Measurements from ENCODE around the gene P4HB. TPM values are rescaled to one million over a fixed set of nuclear protein-coding genes. Genes with fewer than 3 reads are reported as not detected.

Gene P4HB
- total RNA-seq, 6 experiments from 2014 or later = 856 to 5,039 (median 1,455) TPM

DNA sequence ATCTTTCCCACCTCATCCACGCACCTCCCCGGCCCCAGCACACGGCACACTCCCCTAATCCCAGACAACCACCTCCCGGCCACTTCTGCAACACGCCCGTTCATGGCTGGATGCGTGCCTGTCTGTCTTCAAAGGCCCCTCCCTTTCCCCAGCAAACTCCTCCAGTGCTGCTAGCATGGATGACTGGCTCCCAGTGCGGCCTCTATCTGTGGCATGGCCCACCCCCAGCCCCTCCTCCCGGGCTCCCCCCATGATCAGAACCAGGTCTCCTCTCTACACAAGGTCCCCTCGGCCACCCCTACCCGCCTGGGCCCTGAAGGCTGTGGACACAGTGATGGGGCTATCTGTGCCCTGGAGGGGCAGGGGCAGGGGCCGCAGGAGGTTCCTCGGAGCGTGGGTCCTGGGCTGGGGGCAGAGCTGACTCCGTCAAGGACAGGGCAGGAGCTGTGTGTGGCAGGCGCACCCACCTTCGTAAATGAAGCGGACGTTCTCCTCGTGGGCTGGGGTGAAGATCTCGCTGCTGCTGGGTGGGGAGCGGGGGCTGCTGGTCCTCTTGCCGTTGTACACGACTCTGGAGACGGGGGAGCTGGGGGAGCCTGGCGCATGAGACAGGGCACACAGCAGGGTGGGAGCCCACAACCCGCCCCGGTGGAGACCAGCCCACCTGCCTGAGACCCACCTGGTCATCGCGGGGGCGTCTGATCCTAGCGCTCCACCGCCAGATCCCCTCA, 36.4 kb downstream of the P4HB start:
- peaks cover 2 to 20% (median 15%) of the 10 kb centered on the region in 4 donors for H3K4me1 ChIP-seq
- 92% methylated on average over 5 of the region's 33 CpGs for WGBS (ENCODE audit: insufficient coverage, low coverage, low lambda C conversion rate, missing lambda C conversion rate)
- H3K27ac ChIP-seq = no peak overlapping the region
- ATAC-seq = no peak
- H3K27me3 ChIP-seq = no peaks in the 10 kb centered on the region
- H3K36me3 ChIP-seq = no peaks in the 10 kb centered on the region
- DNase-seq = no peak
- TF ChIP-seq, protein P1, sequence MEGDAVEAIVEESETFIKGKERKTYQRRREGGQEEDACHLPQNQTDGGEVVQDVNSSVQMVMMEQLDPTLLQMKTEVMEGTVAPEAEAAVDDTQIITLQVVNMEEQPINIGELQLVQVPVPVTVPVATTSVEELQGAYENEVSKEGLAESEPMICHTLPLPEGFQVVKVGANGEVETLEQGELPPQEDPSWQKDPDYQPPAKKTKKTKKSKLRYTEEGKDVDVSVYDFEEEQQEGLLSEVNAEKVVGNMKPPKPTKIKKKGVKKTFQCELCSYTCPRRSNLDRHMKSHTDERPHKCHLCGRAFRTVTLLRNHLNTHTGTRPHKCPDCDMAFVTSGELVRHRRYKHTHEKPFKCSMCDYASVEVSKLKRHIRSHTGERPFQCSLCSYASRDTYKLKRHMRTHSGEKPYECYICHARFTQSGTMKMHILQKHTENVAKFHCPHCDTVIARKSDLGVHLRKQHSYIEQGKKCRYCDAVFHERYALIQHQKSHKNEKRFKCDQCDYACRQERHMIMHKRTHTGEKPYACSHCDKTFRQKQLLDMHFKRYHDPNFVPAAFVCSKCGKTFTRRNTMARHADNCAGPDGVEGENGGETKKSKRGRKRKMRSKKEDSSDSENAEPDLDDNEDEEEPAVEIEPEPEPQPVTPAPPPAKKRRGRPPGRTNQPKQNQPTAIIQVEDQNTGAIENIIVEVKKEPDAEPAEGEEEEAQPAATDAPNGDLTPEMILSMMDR (IDR thresholded peaks at IDR 0.05) = no peak
- TF ChIP-seq POLR2A (IDR thresholded peaks at IDR 0.05) = no peak
- no peaks in the 10 kb centered on the region for H3K9me3 ChIP-seq
- no peak overlapping the region for H3K4me3 ChIP-seq
- intact Hi-C loops (cut with DNase I) = no loop called here

DNA sequence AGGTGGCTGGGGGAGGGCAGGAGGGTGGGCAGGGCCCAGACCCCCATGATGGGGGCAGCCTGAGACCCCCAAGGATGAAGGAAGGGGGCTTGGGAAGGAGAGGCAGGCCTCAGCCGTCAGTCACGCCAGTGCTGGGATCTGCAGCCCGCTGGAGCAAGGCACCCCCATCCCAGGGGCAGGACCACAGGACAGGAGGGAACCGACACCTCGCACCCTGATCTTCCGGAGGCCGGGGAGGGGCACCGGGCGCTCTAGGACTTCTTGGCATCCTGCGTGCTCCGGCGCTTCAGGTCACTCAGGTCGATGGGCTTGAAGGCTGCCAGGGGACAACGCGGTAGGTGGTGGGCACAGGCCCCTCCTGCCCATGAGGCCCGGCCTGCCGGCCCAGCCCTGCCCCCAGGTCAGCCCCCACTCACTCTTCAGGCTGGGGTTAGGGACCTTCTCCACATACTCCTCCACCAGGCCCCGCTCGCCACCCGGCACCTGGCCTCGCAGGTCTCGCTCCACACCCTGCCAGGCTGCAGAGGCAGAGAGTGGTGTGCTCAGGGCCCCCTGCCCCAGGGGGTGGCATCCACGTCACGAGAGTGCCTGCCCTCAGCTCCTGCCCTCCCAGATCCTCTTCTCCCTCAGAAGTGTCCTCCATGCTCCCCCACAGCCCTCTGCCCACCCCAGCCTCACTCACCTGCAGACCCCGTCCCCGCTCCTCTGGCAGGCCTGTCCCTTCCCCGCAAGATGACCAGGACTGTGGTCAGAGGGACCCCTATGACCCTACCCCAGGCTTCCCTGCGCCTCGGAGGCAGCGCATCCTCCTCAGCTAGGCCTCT, 37.1 kb downstream of the P4HB start:
- TF ChIP-seq, protein P1 (IDR thresholded peaks at IDR 0.05) = no peak
- no peak for TF ChIP-seq POLR2A (IDR thresholded peaks at IDR 0.05)
- no peak for DNase-seq
- Histone ChIP-seq H3K36me3 (no peaks in the 10 kb centered on the region), H3K4me3 (no peak overlapping the region), H3K27me3 (no peaks in the 10 kb centered on the region), H3K4me1 (peaks cover 2 to 20% (median 15%) of the 10 kb centered on the region in 4 donors), H3K27ac (peak overlapping the region in 1 of 3 donors; percentile 89), H3K9me3 (no peaks in the 10 kb centered on the region)
- WGBS (ENCODE audit: insufficient coverage, low coverage, low lambda C conversion rate, missing lambda C conversion rate) = 98% methylated on average over 6 of the region's 30 CpGs
- no peak for ATAC-seq
- intact Hi-C loops (cut with DNase I) = no loop called here

DNA sequence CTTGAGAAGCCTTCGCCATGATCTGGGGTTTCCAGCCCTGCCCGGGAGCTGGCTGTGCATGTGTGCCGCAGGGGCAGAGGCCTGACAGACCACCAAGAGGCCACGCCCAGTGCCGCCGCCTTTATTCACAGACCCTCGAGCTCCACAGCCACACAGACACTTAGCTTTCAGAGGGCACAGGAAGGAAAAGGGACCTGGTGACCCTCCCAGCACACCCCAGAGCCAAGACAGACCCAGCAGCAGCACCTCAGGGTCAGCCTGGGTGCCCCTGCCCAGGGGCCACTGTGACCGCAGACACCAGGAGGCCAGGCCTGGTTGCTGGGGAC, 38.1 kb downstream of the P4HB start:
- H3K27ac ChIP-seq = peak overlapping the region; percentile 83 to 91 (median 89)
- no CpG with 5 or more reads among the region's 8 CpGs for WGBS (ENCODE audit: insufficient coverage, low coverage, low lambda C conversion rate, missing lambda C conversion rate)
- H3K27me3 ChIP-seq = no peaks in the 10 kb centered on the region
- no peak overlapping the region for H3K4me3 ChIP-seq
- no peak for DNase-seq
- no peaks in the 10 kb centered on the region for H3K36me3 ChIP-seq
- ATAC-seq = no peak
- TF ChIP-seq, protein P1 (IDR thresholded peaks at IDR 0.05) = no peak
- no peak for TF ChIP-seq POLR2A (IDR thresholded peaks at IDR 0.05)
- peaks cover 2 to 20% (median 15%) of the 10 kb centered on the region in 4 donors for H3K4me1 ChIP-seq
- intact Hi-C loops (cut with DNase I) = no loop called here
- H3K9me3 ChIP-seq = no peaks in the 10 kb centered on the region

DNA sequence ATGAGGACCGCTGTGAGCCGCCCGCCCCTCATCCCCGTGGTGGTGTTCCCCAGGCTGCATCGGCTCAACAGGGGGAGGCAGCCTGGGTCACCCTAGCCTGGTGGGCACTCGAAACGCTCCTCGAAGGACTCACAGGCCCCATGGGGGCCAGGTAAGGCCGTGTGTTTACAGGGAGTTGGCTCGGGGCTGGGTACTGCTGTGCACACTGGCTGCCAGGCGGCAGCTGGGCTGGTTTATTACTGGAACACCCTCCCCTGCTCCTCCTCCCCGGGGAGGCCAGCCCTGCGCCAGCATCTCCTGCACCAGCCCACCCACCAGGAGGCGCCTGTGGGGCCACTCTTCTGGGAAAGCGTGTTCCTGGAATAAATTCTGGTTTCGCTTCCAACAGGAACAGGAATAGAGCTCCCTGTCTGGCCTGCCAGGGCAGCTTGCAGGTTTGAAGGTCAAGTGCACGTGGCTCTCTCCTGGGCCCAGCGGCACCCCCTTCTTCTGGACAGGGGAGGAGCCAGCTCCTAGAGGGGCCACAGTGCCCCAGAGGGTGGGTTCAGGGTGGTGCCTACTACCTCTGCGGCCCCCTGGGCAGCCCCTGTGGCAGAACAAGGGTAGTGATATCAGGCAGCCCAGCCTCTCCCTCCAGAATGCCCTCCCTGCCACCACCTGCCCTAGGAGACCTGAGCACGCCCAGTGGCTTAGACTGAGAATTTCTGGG, 38.6 kb downstream of the P4HB start:
- TF ChIP-seq POLR2A (IDR thresholded peaks at IDR 0.05) = no peak
- TF ChIP-seq, protein P1 (IDR thresholded peaks at IDR 0.05) = peak; percentile 73 to 88 (median 82)
- peaks cover 2 to 20% (median 15%) of the 10 kb centered on the region in 4 donors for H3K4me1 ChIP-seq
- intact Hi-C loops (cut with DNase I) = no loop called here
- ATAC-seq (peak; percentile 93 to 96 (median 94)), DNase-seq (peak; percentile 93 to 94 (median 94))
- H3K36me3 ChIP-seq = no peaks in the 10 kb centered on the region
- H3K4me3 ChIP-seq = no peak overlapping the region
- peak overlapping the region; percentile 83 to 91 (median 89) for H3K27ac ChIP-seq
- no peaks in the 10 kb centered on the region for H3K9me3 ChIP-seq
- 28% methylated on average over 5 of the region's 20 CpGs for WGBS (ENCODE audit: insufficient coverage, low coverage, low lambda C conversion rate, missing lambda C conversion rate)
- H3K27me3 ChIP-seq = no peaks in the 10 kb centered on the region
